PC-9 (cell line): Measurements from ENCODE around the gene ARHGAP26.

Source experiments
- EZH2 ChIP-seq: fragments of 200-600 bp; sonication (generic); IDR thresholded peaks from 2 replicates; pipeline ENCODE4 v1.8.0; 2017; ENCODE audit warnings: antibody characterized with exemption, low read depth
- TF ChIP-seq, protein P1 (sequence below): fragments of 200-600 bp; sonication (generic); conservative IDR thresholded peaks from 2 replicates; pipeline ENCODE4 v1.6.1; 2017; ENCODE audit warnings: mixed run types, antibody characterized with exemption, mild to moderate bottlenecking, moderate library complexity

- TF ChIP-seq, protein P1, sequence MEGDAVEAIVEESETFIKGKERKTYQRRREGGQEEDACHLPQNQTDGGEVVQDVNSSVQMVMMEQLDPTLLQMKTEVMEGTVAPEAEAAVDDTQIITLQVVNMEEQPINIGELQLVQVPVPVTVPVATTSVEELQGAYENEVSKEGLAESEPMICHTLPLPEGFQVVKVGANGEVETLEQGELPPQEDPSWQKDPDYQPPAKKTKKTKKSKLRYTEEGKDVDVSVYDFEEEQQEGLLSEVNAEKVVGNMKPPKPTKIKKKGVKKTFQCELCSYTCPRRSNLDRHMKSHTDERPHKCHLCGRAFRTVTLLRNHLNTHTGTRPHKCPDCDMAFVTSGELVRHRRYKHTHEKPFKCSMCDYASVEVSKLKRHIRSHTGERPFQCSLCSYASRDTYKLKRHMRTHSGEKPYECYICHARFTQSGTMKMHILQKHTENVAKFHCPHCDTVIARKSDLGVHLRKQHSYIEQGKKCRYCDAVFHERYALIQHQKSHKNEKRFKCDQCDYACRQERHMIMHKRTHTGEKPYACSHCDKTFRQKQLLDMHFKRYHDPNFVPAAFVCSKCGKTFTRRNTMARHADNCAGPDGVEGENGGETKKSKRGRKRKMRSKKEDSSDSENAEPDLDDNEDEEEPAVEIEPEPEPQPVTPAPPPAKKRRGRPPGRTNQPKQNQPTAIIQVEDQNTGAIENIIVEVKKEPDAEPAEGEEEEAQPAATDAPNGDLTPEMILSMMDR = no peak
- no peak for TF ChIP-seq EZH2
Measured at GRCh38 chr5:142837081-142837725, 67.0 kb downstream of the ARHGAP26 start.
